ENCODE results near the gene ANKRD22. TPM values are rescaled to one million over a fixed set of nuclear protein-coding genes. Genes with fewer than 3 reads are reported as not detected.

ANKRD22 gene
- total RNA-seq, 2 donors from 2014 or later, result 0.21 to 5.9 TPM

DNA sequence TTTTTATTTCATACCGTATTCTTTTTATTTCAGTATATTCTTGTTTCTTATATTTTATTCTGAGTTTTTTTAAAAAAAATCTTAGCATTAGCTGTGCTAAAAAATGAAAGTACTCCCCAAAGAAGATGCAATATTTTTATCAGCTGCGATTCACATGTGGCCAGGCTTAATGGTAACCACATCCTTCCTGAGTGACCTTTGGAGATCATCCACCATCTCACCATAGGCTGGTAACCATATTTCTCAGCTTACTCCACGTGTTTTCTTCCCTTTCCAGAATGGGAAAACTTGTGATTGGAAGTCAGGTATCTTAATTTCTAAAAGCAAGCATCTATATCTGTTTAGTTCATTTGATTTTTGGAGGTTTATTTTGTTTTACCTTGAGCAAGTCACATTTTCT, 67.9 kb downstream of the ANKRD22 start:
- Mint-ChIP-seq H3K36me3 (ENCODE audit: low read depth) (no peaks in the 10 kb centered on the region), H3K27me3 (peaks cover 3% of the 10 kb centered on the region), H3K9me3 (no peaks in the 10 kb centered on the region), H3K4me1 (no peaks in the 10 kb centered on the region), H3K27ac (no peak overlapping the region), H3K4me3 (no peak overlapping the region)
- no peak for ATAC-seq (replicated peaks)

DNA sequence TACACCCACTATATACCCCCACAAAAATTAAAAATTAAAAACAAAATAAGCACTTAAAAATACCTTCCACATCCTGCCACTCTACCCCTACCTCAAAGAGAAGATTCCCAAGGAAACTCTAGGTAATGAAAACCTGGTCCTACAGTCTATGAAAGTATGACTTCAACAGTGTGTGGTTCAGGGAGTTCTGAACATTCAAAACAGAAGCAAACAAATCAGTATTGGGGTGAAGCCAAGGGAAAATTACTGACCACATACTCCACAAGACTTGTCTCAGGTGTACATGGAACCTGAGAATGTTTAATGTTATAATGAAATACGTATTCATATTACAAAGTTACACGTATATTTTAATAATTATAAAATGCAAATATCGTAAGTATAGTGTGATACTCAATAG, 69.4 kb downstream of the ANKRD22 start:
- Mint-ChIP-seq H3K27me3 (peaks cover 9% of the 10 kb centered on the region), H3K9me3 (no peaks in the 10 kb centered on the region), H3K27ac (no peak overlapping the region), H3K36me3 (ENCODE audit: low read depth) (no peaks in the 10 kb centered on the region), H3K4me3 (no peak overlapping the region), H3K4me1 (no peaks in the 10 kb centered on the region)
- ATAC-seq (replicated peaks), result no peak

DNA sequence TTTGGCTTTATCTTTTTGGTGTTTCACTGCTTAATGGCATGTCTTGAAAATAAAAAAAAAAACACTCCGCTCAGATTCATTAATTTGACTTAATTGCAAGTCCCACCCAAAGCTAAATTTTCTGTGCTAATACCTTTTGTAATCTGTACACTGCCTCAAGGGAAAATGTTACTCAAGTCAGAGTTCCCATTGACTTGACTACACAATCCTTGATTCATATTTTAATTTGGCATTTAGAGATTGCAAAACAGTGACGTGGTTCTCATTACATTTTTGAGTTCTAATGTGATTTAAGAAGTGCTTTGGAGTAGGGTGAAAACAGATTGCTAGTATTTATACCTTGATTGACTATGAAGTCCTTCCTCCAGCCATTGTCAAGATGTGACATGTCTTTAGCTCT, 70.4 kb downstream of the ANKRD22 start:
- H3K36me3 Mint-ChIP-seq (ENCODE audit: low read depth), result no peaks in the 10 kb centered on the region
- no peak overlapping the region for H3K27ac Mint-ChIP-seq
- peaks cover 11% of the 10 kb centered on the region for H3K27me3 Mint-ChIP-seq
- H3K4me1 Mint-ChIP-seq, result no peaks in the 10 kb centered on the region
- H3K4me3 Mint-ChIP-seq, result no peak overlapping the region
- ATAC-seq (replicated peaks), result no peak
- no peaks in the 10 kb centered on the region for H3K9me3 Mint-ChIP-seq

Other genes with a start within 250 kb of the ANKRD22 start
- gene LIPF, start 187.4 kb downstream of the ANKRD22 start, total RNA-seq, result not detected
- gene LIPK, start 145.6 kb downstream of the ANKRD22 start, total RNA-seq, result not detected
- not detected for gene LIPN, start 91.8 kb downstream of the ANKRD22 start, total RNA-seq
- gene LIPM, start 49.1 kb downstream of the ANKRD22 start, total RNA-seq, result not detected
- 10 to 100 TPM; 27.6 to 72.5 TPM for gene STAMBPL1, start 28.4 kb upstream of the ANKRD22 start, total RNA-seq
- gene ACTA2, start 100.9 kb upstream of the ANKRD22 start, total RNA-seq, result 10 to 100 TPM; 14.6 to 29.6 TPM
- 100 to 1,000 TPM; 105 to 121 TPM for gene FAS, start 139.0 kb upstream of the ANKRD22 start, total RNA-seq